OCI-LY3 (cell line): Measurements from ENCODE around the gene TJP1.

Source experiments
- H2AFZ ChIP-seq: fragments of 200-600, 300-600 bp; shearing (Covaris generic); 2 replicates; pipeline ENCODE4 v1.6.0; 2014; ENCODE audit warnings: antibody characterized with exemption, low read depth, low read length
- H3K27ac ChIP-seq: fragments of 200-600, 300-600 bp; sonication (generic); 2 replicates; pipeline ENCODE4 v1.5.1; 2014; ENCODE audit warnings: mild to moderate bottlenecking, low read length, moderate library complexity, mixed read lengths
- H3K27me3 ChIP-seq: fragments of 200-600, 300-600 bp; sonication (generic); 2 replicates; pipeline ENCODE4 v1.6.1; 2014; ENCODE audit warnings: low read depth, low read length, mixed read lengths
- H3K36me3 ChIP-seq: fragments of 200-600, 300-600 bp; sonication (generic); replicated peaks from 2 replicates; pipeline ENCODE3; 2014; ENCODE audit warnings: low read depth, low read length, mixed read lengths
- H3K4me1 ChIP-seq: fragments of 300-600, 200-600 bp; sonication (generic); 2 replicates; pipeline ENCODE4 v1.6.1; 2014; ENCODE audit warnings: low read length, mixed read lengths
- H3K4me2 ChIP-seq: fragments of 200-600, 300-600 bp; sonication (generic); 2 replicates; pipeline ENCODE4 v1.6.1; 2014; ENCODE audit warnings: low read length, mixed read lengths
- H3K4me3 ChIP-seq: fragments of 300-600, 200-600 bp; sonication (generic); 2 replicates; pipeline ENCODE4 v1.5.1; 2014; ENCODE audit warnings: antibody characterized with exemption, mild to moderate bottlenecking, low read length, moderate library complexity
- H3K79me2 ChIP-seq: fragments of 300-600, 200-600 bp; shearing (Covaris generic); 2 replicates; pipeline ENCODE4 v1.6.1; 2014; ENCODE audit warnings: mild to moderate bottlenecking, low read length, mixed read lengths
- H3K9ac ChIP-seq: fragments of 300-600, 200-600 bp; shearing (Covaris generic); 2 replicates; pipeline ENCODE4 v1.6.0; 2014; ENCODE audit warnings: mild to moderate bottlenecking, low read length, moderate library complexity
- H3K9me3 ChIP-seq: fragments of 200-600, 300-600 bp; shearing (Covaris generic); 2 replicates; pipeline ENCODE4 v1.6.1; 2014; ENCODE audit warnings: low read length, mixed read lengths; ENCODE audit not compliant: insufficient read depth
- H4K20me1 ChIP-seq: fragments of 200-600, 300-600 bp; sonication (generic); 2 replicates; pipeline ENCODE4 v1.6.1; 2016; ENCODE audit warnings: low read length, mixed read lengths; ENCODE audit not compliant: insufficient read depth
- CTCF ChIP-seq: fragments of 200-600, 300-600 bp; sonication (generic); IDR thresholded peaks from 2 replicates; pipeline ENCODE4 v1.5.1; 2014; ENCODE audit warnings: antibody characterized with exemption, low read length, low read depth
- EZH2phosphoT487 ChIP-seq: fragments of 200-600 bp; shearing (Covaris generic); IDR thresholded peaks from 2 replicates; pipeline ENCODE4 v1.6.1; 2018; ENCODE audit warnings: antibody characterized with exemption, mixed run types, low read depth

TJP1 gene

DNA sequence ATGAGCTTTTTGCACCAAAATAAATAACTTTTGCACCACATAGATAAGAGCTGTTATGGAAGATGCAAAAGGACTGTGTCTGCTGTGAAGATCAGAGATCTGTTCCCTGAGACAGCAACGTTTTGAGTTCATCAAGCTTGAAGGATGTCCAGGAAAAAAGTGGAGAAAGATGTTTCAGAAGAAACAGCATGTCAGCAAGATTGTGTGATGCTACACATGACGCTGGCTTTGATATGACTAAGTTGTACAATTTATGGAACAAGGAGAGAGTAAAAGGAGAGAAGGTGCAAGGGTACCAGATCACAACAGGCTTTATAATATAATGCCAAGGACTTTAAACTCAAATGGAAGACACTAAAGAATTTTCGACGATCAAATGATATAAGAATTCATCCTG, 16.6 kb downstream of the TJP1 start:
- no peaks in the 10 kb centered on the region for H3K36me3 ChIP-seq
- H3K27ac ChIP-seq: no peak overlapping the region
- H3K4me2 ChIP-seq: no peak overlapping the region
- no peak for TF ChIP-seq CTCF
- no peak overlapping the region for H2AFZ ChIP-seq
- no peaks in the 10 kb centered on the region for H4K20me1 ChIP-seq
- H3K4me1 ChIP-seq: no peaks in the 10 kb centered on the region
- H3K9me3 ChIP-seq: no peaks in the 10 kb centered on the region
- H3K27me3 ChIP-seq: peaks cover 59% of the 10 kb centered on the region
- no peaks in the 10 kb centered on the region for H3K79me2 ChIP-seq
- H3K9ac ChIP-seq: no peak overlapping the region
- no peak overlapping the region for H3K4me3 ChIP-seq

- H3K4me1 ChIP-seq: no peaks in the 10 kb centered on the region
- no peaks in the 10 kb centered on the region for H3K9me3 ChIP-seq
- no peaks in the 10 kb centered on the region for H4K20me1 ChIP-seq
- no peak overlapping the region for H3K27ac ChIP-seq
- no peaks in the 10 kb centered on the region for H3K79me2 ChIP-seq
- H3K36me3 ChIP-seq: no peaks in the 10 kb centered on the region
- peaks cover 58% of the 10 kb centered on the region for H3K27me3 ChIP-seq
- no peak for TF ChIP-seq EZH2phosphoT487
- H3K4me3 ChIP-seq: no peak overlapping the region
- H3K4me2 ChIP-seq: no peak overlapping the region
- H3K9ac ChIP-seq: no peak overlapping the region
- no peak overlapping the region for H2AFZ ChIP-seq
Measured at GRCh38 chr15:29805043-29805707, 17.1 kb downstream of the TJP1 start.

DNA sequence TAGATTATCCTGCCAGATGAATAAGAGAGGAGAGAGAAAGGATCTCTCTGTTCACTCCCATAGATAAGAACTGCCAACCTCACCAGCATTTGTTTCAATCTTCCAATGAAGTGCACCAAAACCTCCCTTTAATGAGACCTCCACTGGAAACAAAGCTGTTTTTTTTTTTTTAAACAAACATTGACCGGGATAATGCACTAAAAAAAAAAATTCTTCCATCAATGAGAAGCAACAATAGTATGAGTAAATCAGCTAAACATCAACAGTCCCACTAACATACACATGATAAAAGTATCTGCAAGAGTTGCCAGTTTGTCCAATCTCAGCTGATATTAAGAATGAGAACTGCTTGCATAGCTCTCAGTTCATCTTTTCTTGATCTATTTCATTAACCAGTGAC, 19.9 kb downstream of the TJP1 start:
- Histone ChIP-seq H3K79me2 (no peaks in the 10 kb centered on the region), H3K4me3 (no peak overlapping the region), H3K4me1 (no peaks in the 10 kb centered on the region)

DNA sequence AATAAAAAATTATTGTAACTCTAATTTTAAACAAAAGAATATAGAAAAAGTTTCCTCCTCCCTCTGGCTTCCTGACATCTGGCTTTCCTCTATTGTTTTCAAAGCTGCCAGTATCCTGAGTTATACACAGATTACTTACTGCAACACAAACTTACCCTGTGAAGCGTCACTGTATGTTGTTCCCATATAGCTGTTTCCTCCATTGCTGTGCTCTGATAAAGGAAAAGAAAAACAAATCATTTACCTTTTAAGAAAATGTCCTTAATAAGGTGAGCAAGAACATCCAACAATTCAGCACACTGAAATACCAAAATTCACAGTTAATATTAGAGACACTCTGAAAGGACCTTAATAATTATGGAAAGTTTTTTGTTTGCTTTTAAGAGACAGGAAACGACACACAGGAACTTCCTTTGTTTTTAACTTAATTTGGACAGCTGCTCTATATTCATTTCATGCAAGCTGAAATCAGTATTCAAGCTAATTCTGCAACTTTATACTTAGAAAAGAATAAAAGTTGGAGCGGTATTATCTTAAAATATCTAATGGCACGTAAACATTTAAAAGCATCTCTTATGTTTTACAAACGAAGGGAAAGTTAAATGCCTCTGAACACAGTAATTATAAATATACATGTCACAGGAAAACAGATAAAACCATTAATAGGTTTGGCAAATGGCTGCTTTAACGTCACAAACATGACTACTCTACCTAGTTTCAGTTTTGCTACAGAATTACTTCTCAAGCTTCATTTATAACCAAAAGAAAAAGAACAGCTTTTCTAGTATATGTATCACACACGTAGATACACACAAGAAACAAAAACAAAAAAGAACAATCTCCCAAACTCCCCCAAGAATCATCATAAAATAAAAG, 21.5 kb downstream of the TJP1 start:
- no peaks in the 10 kb centered on the region for H4K20me1 ChIP-seq
- H3K36me3 ChIP-seq: no peaks in the 10 kb centered on the region
- H3K79me2 ChIP-seq: no peaks in the 10 kb centered on the region
- no peak overlapping the region for H2AFZ ChIP-seq
- no peak overlapping the region for H3K4me3 ChIP-seq
- no peaks in the 10 kb centered on the region for H3K4me1 ChIP-seq
- H3K9me3 ChIP-seq: no peaks in the 10 kb centered on the region
- H3K4me2 ChIP-seq: no peak overlapping the region
- no peak overlapping the region for H3K27ac ChIP-seq
- no peak overlapping the region for H3K9ac ChIP-seq
- H3K27me3 ChIP-seq: peaks cover 28% of the 10 kb centered on the region; the same call in 1 of the 2 replicates
- TF ChIP-seq CTCF (no peak), EZH2phosphoT487 (no peak)

More for the DNA sequence above, 19.9 kb downstream of the TJP1 start:
- no peaks in the 10 kb centered on the region for H3K36me3 ChIP-seq
- no peaks in the 10 kb centered on the region for H3K9me3 ChIP-seq
- H3K4me2 ChIP-seq: no peak overlapping the region
- no peak overlapping the region for H2AFZ ChIP-seq
- no peaks in the 10 kb centered on the region for H4K20me1 ChIP-seq
- H3K9ac ChIP-seq: no peak overlapping the region
- H3K27ac ChIP-seq: no peak overlapping the region
- peaks cover 44% of the 10 kb centered on the region for H3K27me3 ChIP-seq
- no peak for TF ChIP-seq EZH2phosphoT487
- TF ChIP-seq CTCF: no peak
